ENCODE results near the gene RASL11B.

The RASL11B gene

GRCh38 chr4:52843958-52844357, 18.2 kb upstream of the RASL11B start:
- no peak for DNase-seq

GRCh38 chr4:52844596-52844995, 17.5 kb upstream of the RASL11B start:
- no peak for DNase-seq

- no peak for DNase-seq
These were observed 15.6 kb upstream of the RASL11B start for GRCh38 chr4:52846502-52846901.

- DNase-seq: no peak
These were observed 13.9 kb upstream of the RASL11B start for GRCh38 chr4:52848254-52848653.

GRCh38 chr4:52850406-52851124, 11.6 kb upstream of the RASL11B start:
- DNase-seq: no peak

GRCh38 chr4:52852041-52852440, 10.1 kb upstream of the RASL11B start:
- DNase-seq: no peak

- DNase-seq: no peak
These were observed 9.4 kb upstream of the RASL11B start for GRCh38 chr4:52852711-52853110.

- no peak for DNase-seq
These were observed 8.8 kb upstream of the RASL11B start for GRCh38 chr4:52853351-52853750.

GRCh38 chr4:52856801-52857200, 5.3 kb upstream of the RASL11B start:
- no peak for DNase-seq

- DNase-seq: no peak
These were observed 1.8 kb upstream of the RASL11B start for GRCh38 chr4:52860361-52860760.

GRCh38 chr4:52861171-52861823, 820 bp upstream of the RASL11B start:
- no peak for DNase-seq

- no peak for DNase-seq
These were observed 583 bp downstream of the RASL11B start for GRCh38 chr4:52862639-52863161.

GRCh38 chr4:52863324-52863723, 1.2 kb downstream of the RASL11B start:
- no peak for DNase-seq

GRCh38 chr4:52864793-52865192, 2.7 kb downstream of the RASL11B start:
- no peak for DNase-seq

GRCh38 chr4:52865300-52865699, 3.2 kb downstream of the RASL11B start:
- no peak for DNase-seq

GRCh38 chr4:52866734-52867133, 4.6 kb downstream of the RASL11B start:
- no peak for DNase-seq

GRCh38 chr4:52867163-52867562, 5.0 kb downstream of the RASL11B start:
- no peak for DNase-seq

GRCh38 chr4:52868133-52868532, 6.0 kb downstream of the RASL11B start:
- DNase-seq: no peak

- no peak for DNase-seq
These were observed 7.1 kb downstream of the RASL11B start for GRCh38 chr4:52869196-52869595.

- DNase-seq: no peak
These were observed 7.5 kb downstream of the RASL11B start for GRCh38 chr4:52869656-52870055.

- DNase-seq: no peak
These were observed 8.1 kb downstream of the RASL11B start for GRCh38 chr4:52870225-52870624.

- no peak for DNase-seq
These were observed 11.1 kb downstream of the RASL11B start for GRCh38 chr4:52873191-52873590.

- DNase-seq: no peak
These were observed 11.8 kb downstream of the RASL11B start for GRCh38 chr4:52873861-52874343.

GRCh38 chr4:52874948-52875347, 12.8 kb downstream of the RASL11B start:
- no peak for DNase-seq
